IPS-18c (cell line): ENCODE measurements around the gene R3HDM4.

ENCODE experiments used
- H3K4me3 ChIP-seq: 2 replicates; pipeline ENCODE4 v1.7.0; 2013; ENCODE audit warnings: low read depth, mild to moderate bottlenecking, low read length, moderate library complexity; ENCODE audit not compliant: insufficient read depth
- H3K9me3 ChIP-seq: one replicate; pipeline ENCODE4 v1.6.1; 2013; ENCODE audit warnings: mild to moderate bottlenecking, low read length, moderate library complexity; ENCODE audit not compliant: control insufficient read depth, insufficient read depth

Gene R3HDM4

GRCh38 chr19:873561-874041 lies 39.4 kb downstream of the R3HDM4 start:
- no peak overlapping the region for H3K4me3 ChIP-seq
- H3K9me3 ChIP-seq: no peaks in the 10 kb centered on the region

DNA sequence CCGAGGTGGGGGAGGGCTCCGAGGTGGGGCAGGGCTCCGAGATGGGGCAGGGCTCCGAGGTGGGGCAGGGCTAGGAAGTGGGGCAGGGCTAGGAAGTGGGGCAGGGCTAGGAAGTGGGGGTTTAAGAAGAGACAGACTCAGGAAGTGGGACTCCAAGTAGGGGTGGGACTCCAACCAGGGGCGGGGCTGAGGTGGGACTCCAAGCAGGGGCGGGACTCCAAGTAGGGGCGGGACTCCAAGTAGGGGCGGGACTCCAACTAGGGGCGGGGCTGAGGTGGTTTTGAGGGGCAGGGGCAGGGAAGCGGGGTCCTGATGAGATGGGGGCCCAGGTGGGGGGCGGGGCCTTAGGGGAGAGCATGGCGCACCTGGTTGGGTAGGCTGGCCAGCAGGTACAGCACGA lies 39.9 kb downstream of the R3HDM4 start:
- Histone ChIP-seq H3K4me3 (no peak overlapping the region), H3K9me3 (no peaks in the 10 kb centered on the region)

DNA sequence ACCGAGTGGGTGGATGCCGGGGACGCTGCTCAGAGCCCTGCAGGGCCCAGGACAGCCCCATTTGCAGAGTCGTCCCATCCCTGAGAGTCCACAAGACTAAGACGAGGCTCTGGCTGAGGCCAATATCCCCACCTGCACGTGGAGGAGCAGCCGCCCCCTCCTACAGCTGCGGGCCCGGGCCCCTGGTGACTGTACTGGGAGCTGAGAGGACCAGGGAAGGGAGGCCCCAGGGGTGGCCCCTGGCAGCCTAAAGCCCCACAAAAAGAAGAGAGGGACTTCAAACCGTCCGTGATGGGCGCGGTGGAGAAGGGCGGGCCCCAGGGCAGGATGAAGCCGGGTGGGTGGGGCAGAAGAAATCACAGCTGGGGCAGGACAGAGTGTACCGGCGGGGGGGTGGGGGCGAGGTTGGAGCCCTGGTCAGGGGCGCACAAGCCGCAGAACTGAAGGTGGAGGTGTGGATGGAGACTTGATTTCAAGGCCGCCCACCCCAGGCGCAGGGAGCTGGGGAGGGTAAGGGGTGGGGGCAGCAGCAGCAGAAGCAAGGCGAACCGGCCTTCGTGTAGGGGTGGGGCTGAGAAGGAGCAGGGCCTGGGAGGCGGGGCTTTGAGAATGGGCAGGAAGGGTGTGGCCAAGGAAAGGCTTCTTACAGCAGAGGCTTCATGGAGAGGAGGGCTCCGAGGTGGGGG lies 40.6 kb downstream of the R3HDM4 start:
- Histone ChIP-seq H3K9me3 (no peaks in the 10 kb centered on the region), H3K4me3 (no peak overlapping the region)

DNA sequence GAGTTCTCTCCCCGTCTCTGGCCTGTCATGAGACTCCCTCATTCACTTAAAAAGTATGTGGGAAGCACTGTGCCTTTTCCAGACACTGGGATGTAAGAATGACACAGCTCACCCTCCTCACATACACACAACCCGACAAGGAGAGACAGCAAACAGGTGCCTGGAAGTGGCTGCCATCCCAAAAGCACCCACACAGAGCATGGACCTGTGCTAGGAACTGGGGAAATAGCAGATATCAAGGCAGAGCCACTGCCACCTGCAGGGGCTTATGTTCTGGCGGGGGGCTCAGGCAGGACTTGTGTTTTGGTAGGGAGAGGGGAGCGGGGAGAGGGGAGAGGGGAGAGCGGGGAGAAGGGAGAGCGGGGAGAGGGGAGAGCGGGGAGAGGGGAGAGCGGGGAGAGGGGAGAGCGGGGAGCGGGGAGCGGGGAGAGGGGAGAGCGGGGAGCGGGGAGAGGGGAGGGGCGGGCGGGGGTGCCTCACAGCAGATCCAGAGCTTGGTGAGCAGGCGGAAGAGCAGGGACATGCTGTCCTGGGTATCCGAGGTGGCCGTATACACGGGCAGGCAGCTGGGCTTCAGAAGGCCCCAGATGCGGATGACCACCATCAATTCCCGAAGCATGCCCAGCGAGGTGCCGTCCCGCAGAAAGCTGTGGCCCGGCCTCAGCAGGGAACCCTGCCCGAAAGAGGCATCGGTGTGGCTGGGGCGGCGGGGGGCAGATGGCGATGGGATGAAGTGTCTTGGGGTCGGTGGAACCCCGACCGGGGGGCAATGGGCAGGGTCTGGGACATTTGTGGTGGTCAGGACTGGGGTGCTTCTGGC lies 41.4 kb downstream of the R3HDM4 start:
- Histone ChIP-seq H3K4me3 (no peak overlapping the region), H3K9me3 (no peaks in the 10 kb centered on the region)

DNA sequence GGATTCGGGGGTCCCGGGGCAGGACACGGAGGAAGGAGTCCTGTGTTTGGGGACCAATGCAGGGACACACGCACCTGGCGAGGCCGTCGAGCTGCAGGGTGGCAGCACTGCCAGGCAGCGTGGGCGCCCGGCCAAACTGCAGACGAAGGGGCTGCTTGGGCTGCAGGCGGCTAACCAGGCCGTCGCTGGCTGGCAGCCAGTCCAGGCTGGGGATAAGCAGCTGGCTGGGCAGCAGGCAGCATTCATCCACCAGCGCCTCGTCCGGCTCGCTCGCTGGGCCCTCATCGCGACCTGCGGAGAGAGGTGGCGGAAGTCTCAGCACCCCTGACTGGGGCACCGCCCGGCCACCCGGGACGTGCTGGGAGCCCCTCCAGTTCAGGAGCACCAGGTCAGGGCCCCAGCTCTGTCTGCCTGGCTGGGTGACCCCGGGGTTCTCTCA lies 42.0 kb downstream of the R3HDM4 start:
- no peaks in the 10 kb centered on the region for H3K9me3 ChIP-seq
- no peak overlapping the region for H3K4me3 ChIP-seq

GRCh38 chr19:870314-870713 lies 42.7 kb downstream of the R3HDM4 start:
- Histone ChIP-seq H3K9me3 (no peaks in the 10 kb centered on the region), H3K4me3 (no peak overlapping the region)

DNA sequence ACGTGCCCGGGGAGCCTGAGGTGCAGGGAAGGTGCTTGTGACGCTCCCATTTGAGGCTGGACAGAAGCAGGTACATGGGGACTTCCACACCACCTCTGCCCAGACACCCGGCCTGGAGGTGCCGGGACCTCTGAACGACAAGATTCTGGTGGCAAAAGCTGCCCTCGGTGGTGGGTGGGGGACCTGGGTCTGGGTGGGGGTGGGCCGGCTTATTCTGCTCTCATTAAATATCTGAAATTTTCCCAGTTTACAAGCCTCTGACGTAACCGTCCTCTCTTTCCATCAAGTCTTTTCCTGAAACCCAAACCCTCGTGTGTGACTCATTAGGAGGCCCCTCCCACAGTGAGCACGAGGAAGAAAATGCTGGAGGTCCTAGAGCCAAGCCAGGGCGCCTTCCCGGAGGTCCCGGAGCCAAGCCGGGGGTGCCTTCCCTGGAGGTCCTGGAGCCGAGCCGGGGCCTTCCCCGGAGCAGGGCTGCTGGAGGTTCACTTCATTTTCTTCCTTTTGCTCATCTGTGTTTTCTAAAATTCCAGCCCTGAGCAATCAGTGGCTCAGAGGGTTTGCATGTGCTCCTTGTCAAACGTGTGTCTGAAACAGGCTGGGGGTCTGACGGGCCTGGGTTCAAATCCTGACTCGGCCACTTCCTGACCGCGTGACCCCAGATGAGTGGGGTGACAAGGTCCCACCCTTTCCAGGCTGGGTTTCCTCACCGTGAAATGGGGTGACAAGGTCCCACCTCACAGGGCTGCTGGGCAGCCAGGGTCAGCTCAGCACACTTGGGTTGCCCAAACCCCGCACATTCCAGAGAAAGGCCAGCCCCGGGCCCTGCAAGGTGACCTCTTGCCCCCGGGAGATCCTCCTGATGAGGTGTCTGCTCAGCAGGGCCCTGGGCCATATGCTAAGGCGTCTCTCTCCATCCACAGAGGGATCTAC lies 43.5 kb downstream of the R3HDM4 start:
- Histone ChIP-seq H3K4me3 (no peak overlapping the region), H3K9me3 (no peaks in the 10 kb centered on the region)

DNA sequence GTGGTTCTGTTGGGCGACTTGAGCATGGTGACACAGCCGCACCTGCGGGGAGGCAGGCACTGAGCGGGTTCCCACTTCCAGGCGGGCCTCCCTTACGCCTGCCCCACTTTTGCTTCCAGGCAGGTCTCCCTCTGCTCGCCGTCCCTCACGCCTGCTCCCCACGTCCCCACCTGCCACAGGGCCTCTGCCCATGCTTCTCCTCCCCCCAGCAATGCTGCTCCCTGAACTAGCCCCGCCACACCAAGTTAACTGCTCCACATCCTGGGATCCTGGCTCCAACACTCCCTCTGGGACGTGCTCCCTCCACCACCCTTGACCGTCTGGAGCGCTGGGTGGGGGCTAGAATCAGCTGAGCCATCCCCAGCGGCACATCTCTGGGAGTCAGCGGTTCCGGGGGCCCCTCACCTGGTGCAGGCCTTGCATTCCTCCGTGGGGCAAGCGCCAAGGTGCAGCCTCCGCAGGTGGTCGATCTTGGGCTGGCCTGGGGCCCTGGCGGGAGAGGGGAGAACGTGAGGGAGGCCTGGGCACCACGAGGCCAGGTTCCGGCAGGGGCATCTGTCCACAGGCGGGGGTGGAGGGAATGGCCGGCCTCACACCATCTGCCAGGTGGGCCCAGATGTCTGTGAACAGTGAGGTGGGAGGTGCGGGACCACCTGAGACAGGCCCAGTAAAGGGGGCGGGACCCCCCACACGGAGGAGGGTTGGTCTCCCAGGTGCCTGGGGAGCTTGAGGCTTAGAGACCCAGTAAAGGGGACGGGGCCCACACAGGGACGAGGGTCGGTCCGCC lies 44.4 kb downstream of the R3HDM4 start:
- no peaks in the 10 kb centered on the region for H3K9me3 ChIP-seq
- no peak overlapping the region for H3K4me3 ChIP-seq

DNA sequence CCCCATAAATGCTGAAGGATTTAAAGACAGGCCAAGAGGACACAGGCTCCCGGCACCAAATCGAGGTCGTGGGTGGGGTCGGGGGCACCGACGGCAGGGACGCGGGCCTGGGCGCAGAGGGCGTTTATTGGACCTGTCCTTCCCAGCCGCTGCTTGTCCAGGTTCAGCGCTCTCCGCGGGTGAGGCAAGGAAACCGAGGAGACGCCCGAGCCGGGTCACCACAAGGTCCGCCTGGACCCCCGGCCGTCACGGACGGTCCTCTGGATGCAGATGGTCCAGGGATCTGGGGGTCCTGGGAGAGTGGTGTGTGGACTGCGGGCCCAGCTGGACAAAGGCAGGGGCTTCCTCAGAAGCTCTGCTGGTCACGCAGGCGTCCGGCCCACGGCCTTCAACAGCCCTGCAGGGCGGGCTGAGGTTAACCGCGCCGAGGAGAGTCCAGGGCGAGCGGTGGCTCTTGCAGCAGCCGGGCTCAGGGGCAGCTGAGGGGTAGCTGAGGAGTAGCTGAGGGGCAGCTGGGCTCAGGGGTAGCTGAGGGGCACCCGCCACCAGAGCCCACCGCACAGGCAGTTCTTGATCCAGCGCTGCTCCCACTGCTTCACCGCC lies 45.1 kb downstream of the R3HDM4 start:
- no peaks in the 10 kb centered on the region for H3K9me3 ChIP-seq
- no peak overlapping the region for H3K4me3 ChIP-seq

GRCh38 chr19:867301-867793 lies 45.7 kb downstream of the R3HDM4 start:
- Histone ChIP-seq H3K9me3 (no peaks in the 10 kb centered on the region), H3K4me3 (no peak overlapping the region)

DNA sequence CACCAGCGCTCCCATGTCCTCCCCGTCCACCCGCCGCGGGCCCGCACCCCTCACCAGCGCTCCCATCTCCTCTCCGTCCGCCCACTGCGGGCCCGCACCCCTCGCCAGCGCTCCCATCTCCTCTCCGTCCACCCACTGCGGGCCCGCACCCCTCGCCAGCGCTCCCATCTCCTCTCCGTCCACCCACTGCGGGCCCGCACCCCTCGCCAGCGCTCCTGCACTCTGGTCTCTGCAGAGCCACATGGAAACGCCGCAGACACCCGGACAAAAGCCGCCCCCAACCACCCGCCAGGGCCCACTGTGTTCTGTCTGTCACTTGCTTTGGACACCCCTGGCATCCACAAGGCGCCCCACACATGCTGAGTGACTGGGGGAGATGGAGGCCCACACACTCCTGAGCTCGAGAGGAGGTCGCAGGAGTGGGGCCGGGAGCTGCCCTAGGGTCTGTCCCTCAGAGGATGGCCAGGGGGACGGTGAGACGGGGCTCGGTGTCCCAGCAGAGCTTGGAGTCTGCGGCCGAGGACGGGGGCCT lies 46.2 kb downstream of the R3HDM4 start:
- Histone ChIP-seq H3K4me3 (no peak overlapping the region), H3K9me3 (no peaks in the 10 kb centered on the region)

GRCh38 chr19:863315-863620 lies 49.8 kb downstream of the R3HDM4 start:
- H3K4me3 ChIP-seq: peak overlapping the region; percentile 50; the same call in 1 of the 2 replicates
- no peaks in the 10 kb centered on the region for H3K9me3 ChIP-seq

DNA sequence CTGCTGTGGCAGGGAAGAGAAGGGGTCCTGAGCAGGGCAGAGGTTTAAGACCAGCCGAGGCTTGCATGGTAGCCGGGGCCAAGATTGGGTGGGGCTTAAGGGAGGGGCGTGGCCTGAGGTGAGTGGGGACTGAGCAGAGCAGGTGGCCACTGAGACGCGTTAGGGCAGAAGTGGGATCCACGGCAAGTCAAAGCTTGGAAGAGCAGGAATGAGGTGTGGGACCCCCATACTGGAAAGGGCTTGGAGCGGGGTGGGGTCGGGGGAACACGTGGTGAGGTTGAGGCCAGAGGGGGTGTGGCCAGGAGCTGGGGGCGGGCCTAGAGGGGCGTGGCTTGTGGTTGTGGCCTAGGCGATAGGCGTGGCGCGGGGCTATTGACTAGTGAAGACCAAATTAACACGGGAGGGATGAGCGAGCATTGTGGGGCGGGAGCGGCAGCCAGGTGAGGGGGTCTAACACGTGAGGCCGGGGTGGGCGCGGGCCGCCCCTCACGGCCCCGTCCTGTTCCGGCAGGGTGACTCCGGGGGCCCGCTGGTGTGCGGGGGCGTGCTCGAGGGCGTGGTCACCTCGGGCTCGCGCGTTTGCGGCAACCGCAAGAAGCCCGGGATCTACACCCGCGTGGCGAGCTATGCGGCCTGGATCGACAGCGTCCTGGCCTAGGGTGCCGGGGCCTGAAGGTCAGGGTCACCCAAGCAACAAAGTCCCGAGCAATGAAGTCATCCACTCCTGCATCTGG lies 50.3 kb downstream of the R3HDM4 start:
- H3K4me3 ChIP-seq: peak overlapping the region; percentile 50
- no peaks in the 10 kb centered on the region for H3K9me3 ChIP-seq

DNA sequence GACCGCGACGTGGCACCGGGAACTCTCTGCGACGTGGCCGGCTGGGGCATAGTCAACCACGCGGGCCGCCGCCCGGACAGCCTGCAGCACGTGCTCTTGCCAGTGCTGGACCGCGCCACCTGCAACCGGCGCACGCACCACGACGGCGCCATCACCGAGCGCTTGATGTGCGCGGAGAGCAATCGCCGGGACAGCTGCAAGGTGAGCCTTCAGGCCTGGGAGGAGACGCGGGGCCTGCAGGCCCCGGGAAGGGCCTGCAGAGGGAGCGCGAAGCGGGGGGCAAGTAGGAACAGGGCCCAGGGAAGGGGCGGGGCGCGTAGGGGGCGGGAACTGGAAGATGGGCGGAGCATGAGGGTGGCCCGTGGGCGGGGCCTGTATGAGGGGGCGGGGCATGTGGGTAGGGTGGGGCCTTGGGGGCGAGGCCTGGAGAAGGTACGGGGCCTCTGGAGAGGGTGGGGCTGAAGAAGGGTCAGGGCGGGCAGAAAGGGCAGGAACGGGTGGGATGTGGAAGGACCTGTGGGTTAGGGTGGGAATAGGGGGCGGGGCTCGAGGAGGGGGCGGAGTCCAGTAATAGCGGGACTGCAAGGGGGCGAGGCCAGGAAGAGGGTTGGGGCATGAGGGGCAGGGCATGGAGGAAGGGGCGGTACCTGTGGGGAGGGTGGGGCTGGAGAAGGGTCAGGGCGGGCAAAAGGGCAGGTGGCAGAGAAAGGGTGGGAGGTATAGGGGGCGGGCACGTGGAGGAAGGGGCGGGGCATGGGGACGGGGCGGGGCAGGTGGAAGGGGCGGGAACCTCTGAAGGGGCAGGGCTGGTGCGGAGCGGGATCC lies 51.1 kb downstream of the R3HDM4 start:
- H3K4me3 ChIP-seq: no peak overlapping the region; the same call in 1 of the 2 replicates

More for the DNA sequence above, 51.1 kb downstream of the R3HDM4 start:
- no peaks in the 10 kb centered on the region for H3K9me3 ChIP-seq
